HepG2 (cell line): ENCODE results near the gene RTP3. TPM values are rescaled to one million over a fixed set of nuclear protein-coding genes. Genes with fewer than 3 reads are reported as not detected.

Source experiments
- ATAC-seq: fragments of 200-7000 bp; cut with Tn5 transposase; 3 replicates; pipeline ENCODE4 v1.9.1; 2020; ENCODE audit warnings: mild to moderate bottlenecking, moderate library complexity
- BruUV-seq: library from RNA; stranded (reverse); fragments of 400-500 nt; replicated peaks from 2 replicates; lab custom pipeline; 2021; lab: Mats Ljungman, UMichigan
- CTCF ChIA-PET: fragments of 300-600 bp; formaldehyde crosslinking; extraction: SDS; loops from one replicate; lab custom pipeline; 2021; ENCODE audit warnings: low total read pairs, inconsistent platforms, low intra/inter-chr PET ratio; lab: Yijun Ruan, JAX
- POLR2A ChIA-PET: fragments of 350-600 bp; sonication (Branson Sonifier 250); formaldehyde crosslinking; loops from one replicate; lab custom pipeline; 2020; ENCODE audit warnings: antibody characterized with exemption, inconsistent platforms; lab: Yijun Ruan, JAX
- DNase-seq: peaks from one replicate; pipeline ENCODE4 v3.0.0-alpha.2; 2015; ENCODE audit warnings: low spot score
- FAIRE-seq: peaks from 3 replicates; lab custom pipeline; 2011; peaks lifted over from hg19 to GRCh38; lab: Jason Lieb, UNC
- H2AFZ ChIP-seq: one replicate; pipeline ENCODE4 v1.6.1; 2011; ENCODE audit warnings: low read length, inconsistent platforms
- H3K27ac ChIP-seq: fragments of 300-600 bp; 3 replicates; pipeline ENCODE4 v1.8.0; 2011; ENCODE audit warnings: mixed run types, mild to moderate bottlenecking, mixed read lengths, low read length, inconsistent platforms; ENCODE audit not compliant: insufficient read depth; ENCODE audit errors: extremely low read length
- H3K27me3 ChIP-seq, 2 experiments: fragments of 200-600 bp in 1 of 2; 2 replicates in 1 of 2; 3 replicates in 1 of 2; pipeline versions ENCODE4 v1.6.0 to v1.8.0; 2011; ENCODE audit warnings: low read length in 2 of 2, mild to moderate bottlenecking in 2 of 2, moderate library complexity in 2 of 2, inconsistent platforms in 1 of 2; ENCODE audit not compliant: insufficient read depth in 2 of 2, control insufficient read depth in 1 of 2
- H3K36me3 ChIP-seq, 2 experiments: fragments of 200-600 bp in 1 of 2; replicated peaks in 1 of 2; 2 replicates in 1 of 2; 3 replicates in 1 of 2; pipeline versions ENCODE4 v1.5.1 to v1.8.0; 2011; ENCODE audit warnings: low read length in 2 of 2, inconsistent platforms in 1 of 2; ENCODE audit not compliant: insufficient read depth in 2 of 2, control insufficient read depth in 1 of 2
- H3K4me1 ChIP-seq: 2 replicates; pipeline ENCODE4 v1.5.1; 2012; ENCODE audit warnings: low read length, inconsistent platforms; ENCODE audit not compliant: insufficient read depth
- H3K4me2 ChIP-seq: 2 replicates; pipeline ENCODE4 v1.6.0; 2011; ENCODE audit warnings: low read depth, low read length, inconsistent platforms
- H3K4me3 ChIP-seq, 3 experiments: fragments of 200-600 bp in 1 of 3; sonication (generic), shearing (Covaris generic) in 1 of 3; replicated peaks in 1 of 3; 2 replicates each; pipeline ENCODE4 v1.5.1; 2011 to 2016; ENCODE audit warnings: low read length in 3 of 3, inconsistent platforms in 2 of 3, low read depth in 2 of 3, mild to moderate bottlenecking in 2 of 3, control low read depth in 1 of 3, mixed read lengths in 1 of 3; ENCODE audit not compliant: insufficient read depth in 1 of 3
- H3K79me2 ChIP-seq: one replicate; pipeline ENCODE4 v1.6.1; 2011; ENCODE audit warnings: low read length, inconsistent platforms; ENCODE audit not compliant: insufficient read depth
- H3K9ac ChIP-seq: 2 replicates; pipeline ENCODE4 v1.6.0; 2011; ENCODE audit warnings: mild to moderate bottlenecking, low read depth, low read length, inconsistent platforms; ENCODE audit not compliant: insufficient read depth
- H3K9me3 ChIP-seq: 2 replicates; pipeline ENCODE4 v1.5.1; 2012; ENCODE audit warnings: mild to moderate bottlenecking, low read length
- H4K20me1 ChIP-seq: 2 replicates; pipeline ENCODE4 v1.6.0; 2011; ENCODE audit warnings: inconsistent platforms, mild to moderate bottlenecking, low read length, moderate library complexity; ENCODE audit not compliant: insufficient read depth
- ARHGAP35 ChIP-seq: sonication (generic); formaldehyde crosslinking; IDR thresholded peaks from 2 replicates; pipeline ENCODE4 v1.9.0; 2022; ENCODE audit warnings: mild to moderate bottlenecking, inconsistent platforms, moderate library complexity, missing genetic modification reagents, borderline replicate concordance
- FOSL2 ChIP-seq: sonication (generic); formaldehyde crosslinking; IDR thresholded peaks from 2 replicates; pipeline ENCODE4 v1.4.0; 2020; ENCODE audit warnings: missing genetic modification reagents
- FOXK1 ChIP-seq: sonication (generic); formaldehyde crosslinking; IDR thresholded peaks from 2 replicates; pipeline ENCODE4 v1.4.0; 2020; ENCODE audit warnings: low read depth, missing genetic modification reagents, borderline replicate concordance
- SAFB2 ChIP-seq: sonication (generic); formaldehyde crosslinking; IDR thresholded peaks from 2 replicates; pipeline ENCODE4 v1.5.1; 2020; ENCODE audit warnings: missing genetic modification reagents, low read depth, mild to moderate bottlenecking, borderline replicate concordance
- YEATS2 ChIP-seq: sonication (generic); formaldehyde crosslinking; IDR thresholded peaks from 2 replicates; pipeline ENCODE4 v1.4.0; 2020; ENCODE audit warnings: missing genetic modification reagents, borderline replicate concordance
- ZFP37 ChIP-seq: sonication (generic); formaldehyde crosslinking; IDR thresholded peaks from 2 replicates; pipeline ENCODE4 v1.4.0; 2020; ENCODE audit warnings: missing genetic modification reagents, borderline replicate concordance
- ZKSCAN5 ChIP-seq: sonication (generic); formaldehyde crosslinking; IDR thresholded peaks from 2 replicates; pipeline ENCODE4 v1.5.1; 2020; ENCODE audit warnings: mild to moderate bottlenecking, missing genetic modification reagents
- ZNF235 ChIP-seq: sonication (generic); formaldehyde crosslinking; IDR thresholded peaks from 2 replicates; pipeline ENCODE4 v1.8.1; 2023; ENCODE audit warnings: mild to moderate bottlenecking, missing genetic modification reagents, borderline replicate concordance
- ZNF264 ChIP-seq: sonication (generic); formaldehyde crosslinking; IDR thresholded peaks from 2 replicates; pipeline ENCODE4 v1.4.0; 2020; ENCODE audit warnings: missing genetic modification reagents
- ZNF282 ChIP-seq: fragments of 450-650 bp; IDR thresholded peaks from 2 replicates; pipeline ENCODE4 v1.6.1; 2018; ENCODE audit not compliant: partially characterized antibody
- ZNF468 ChIP-seq: sonication (generic); formaldehyde crosslinking; IDR thresholded peaks from 2 replicates; pipeline ENCODE4 v1.8.0; 2022; ENCODE audit warnings: mild to moderate bottlenecking, moderate library complexity, missing genetic modification reagents
- WGBS: methylation state at CpG from one replicate; pipeline ENCODE4 v1.1.6; 2017; ENCODE audit warnings: low lambda C conversion rate; 5-methylcytosine and 5-hydroxymethylcytosine counted together
- in situ Hi-C: cut with HindIII; loops from 2 replicates; pipeline ENCODE4 v1.10.0; 2017; ENCODE audit warnings: low pct_unique_long_range_greater_than_20kb; ENCODE audit not compliant: extremely low pct_ligation_motif_present
- intact Hi-C: fragments of 100-400 bp; cut with micrococcal nuclease; formaldehyde crosslinking; loops from one replicate; pipeline ENCODE4 v1.10.0; 2022; ENCODE audit not compliant: unreplicated experiment
- polyA plus RNA-seq, 8 experiments: library from polyadenylated mRNA; depleted of rRNA in 3 of 8; stranded (reverse) in 7 of 8; unstranded in 1 of 8; fragments of >200 nt; fragmentation: Illumina TruSeq in 4 of 8; extraction: Trizol in 4 of 8; gene quantifications; 2 replicates each; pipeline versions ENCODE4 v1.2.1 to v1.2.3, GENCODE V29; 2011 to 2016; ENCODE audit warnings: low read depth in 4 of 8, missing spikeins in 1 of 8, mixed read lengths in 1 of 8; ENCODE audit not compliant: insufficient read depth in 1 of 8
- total RNA-seq, 5 experiments: library from RNA; depleted of rRNA; stranded (reverse); fragments of >200 nt; fragmentation: Illumina TruSeq; extraction: Trizol; gene quantifications; 2 replicates each; pipeline ENCODE4 v1.2.3, GENCODE V29; 2016; ENCODE audit warnings: low read depth in 1 of 5
- TF ChIP-seq, protein P1 (sequence below): sonication (generic); formaldehyde crosslinking; IDR thresholded peaks from 2 replicates; pipeline ENCODE4 v1.8.0; 2022; ENCODE audit warnings: mild to moderate bottlenecking, missing genetic modification reagents, borderline replicate concordance
- TF ChIP-seq, protein P2 (sequence below): sonication (generic); formaldehyde crosslinking; IDR thresholded peaks from 2 replicates; pipeline ENCODE4 v1.4.0; 2020; ENCODE audit warnings: mild to moderate bottlenecking, low read depth, missing genetic modification reagents

Gene RTP3
- total and polyA plus RNA-seq, 2 of the 13 experiments (the other 11 are each of a cell fraction or from before 2014, with no cell fraction given): 0.09 TPM; not detected in 1

DNA sequence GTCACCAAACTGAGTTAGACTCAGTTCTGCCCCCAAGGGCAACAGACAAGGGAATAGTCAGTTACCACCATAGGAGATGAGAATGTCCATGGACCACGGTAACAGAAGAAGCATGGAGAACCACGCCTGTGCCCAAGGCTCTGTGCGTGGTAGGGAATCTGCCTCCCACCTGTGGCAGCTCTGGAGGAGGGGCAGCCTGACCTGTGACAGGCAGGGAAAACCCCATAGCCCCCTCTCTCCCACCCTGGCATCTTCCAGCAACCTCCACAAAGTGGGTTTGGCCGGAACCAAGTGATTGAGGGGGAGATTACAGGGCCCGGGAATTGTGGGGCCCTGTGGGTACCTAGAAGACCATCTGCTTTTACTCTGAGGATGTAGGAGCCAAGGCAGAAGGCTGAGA, 18.8 kb upstream of the RTP3 start:
- CTCF ChIA-PET: no interaction called here
- H3K9me3 ChIP-seq: no peaks in the 10 kb centered on the region
- FAIRE-seq (no peak), ATAC-seq (no peak)
- intact Hi-C loops: no loop called here
- BruUV-seq: no TSS peak
- H3K27ac ChIP-seq: no peak overlapping the region
- no peaks in the 10 kb centered on the region for H3K79me2 ChIP-seq
- H3K27me3 ChIP-seq: peaks cover 0 to 3% of the 10 kb centered on the region in 2 experiments; a peak in 1 of 5 replicates
- TF ChIP-seq ZNF282 (no peak), SAFB2 (CRISPR knock-in tag) (no peak), ZNF468 (CRISPR knock-in tag) (no peak), ZNF235 (CRISPR knock-in tag) (no peak), ARHGAP35 (no peak), FOSL2 (CRISPR knock-in tag) (no peak), ZFP37 (CRISPR knock-in tag) (no peak), YEATS2 (no peak), ZKSCAN5 (CRISPR knock-in tag) (no peak), ZNF264 (CRISPR knock-in tag) (no peak), FOXK1 (CRISPR knock-in tag) (no peak)
- TF ChIP-seq, protein P1, sequence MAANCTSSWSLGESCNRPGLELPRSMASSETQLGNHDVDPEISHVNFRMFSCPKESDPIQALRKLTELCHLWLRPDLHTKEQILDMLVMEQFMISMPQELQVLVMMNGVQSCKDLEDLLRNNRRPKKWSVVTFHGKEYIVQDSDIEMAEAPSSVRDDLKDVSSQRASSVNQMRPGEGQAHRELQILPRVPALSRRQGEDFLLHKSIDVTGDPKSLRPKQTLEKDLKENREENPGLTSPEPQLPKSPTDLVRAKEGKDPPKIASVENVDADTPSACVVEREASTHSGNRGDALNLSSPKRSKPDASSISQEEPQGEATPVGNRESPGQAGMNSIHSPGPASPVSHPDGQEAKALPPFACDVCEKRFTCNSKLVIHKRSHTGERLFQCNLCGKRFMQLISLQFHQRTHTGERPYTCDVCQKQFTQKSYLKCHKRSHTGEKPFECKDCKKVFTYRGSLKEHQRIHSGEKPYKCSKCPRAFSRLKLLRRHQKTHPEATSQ: no peak
- TF ChIP-seq, protein P2, sequence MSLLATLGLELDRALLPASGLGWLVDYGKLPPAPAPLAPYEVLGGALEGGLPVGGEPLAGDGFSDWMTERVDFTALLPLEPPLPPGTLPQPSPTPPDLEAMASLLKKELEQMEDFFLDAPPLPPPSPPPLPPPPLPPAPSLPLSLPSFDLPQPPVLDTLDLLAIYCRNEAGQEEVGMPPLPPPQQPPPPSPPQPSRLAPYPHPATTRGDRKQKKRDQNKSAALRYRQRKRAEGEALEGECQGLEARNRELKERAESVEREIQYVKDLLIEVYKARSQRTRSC: no peak
- TF ChIP-seq, all 625 proteins: peak for 0
- Histone ChIP-seq H3K4me2 (no peak overlapping the region), H4K20me1 (no peaks in the 10 kb centered on the region), H3K36me3 (no peaks in the 10 kb centered on the region), H3K9ac (no peak overlapping the region), H2AFZ (no peak overlapping the region), H3K4me1 (no peaks in the 10 kb centered on the region), H3K4me3 (no peak overlapping the region)
- in situ Hi-C loops: no loop called here
- DNase-seq: no peak
- POLR2A ChIA-PET: no interaction called here
- 34% methylated on average over 5 of the region's 5 CpGs for WGBS
